Amniotic epithelial cell (primary cell): ENCODE results near the gene ARHGAP15.

ENCODE experiments used
- DNase-seq: peaks from one replicate; pipeline ENCODE4 v3.0.0-alpha.2; 2010; ENCODE audit warnings: low read depth

ARHGAP15 gene

DNA sequence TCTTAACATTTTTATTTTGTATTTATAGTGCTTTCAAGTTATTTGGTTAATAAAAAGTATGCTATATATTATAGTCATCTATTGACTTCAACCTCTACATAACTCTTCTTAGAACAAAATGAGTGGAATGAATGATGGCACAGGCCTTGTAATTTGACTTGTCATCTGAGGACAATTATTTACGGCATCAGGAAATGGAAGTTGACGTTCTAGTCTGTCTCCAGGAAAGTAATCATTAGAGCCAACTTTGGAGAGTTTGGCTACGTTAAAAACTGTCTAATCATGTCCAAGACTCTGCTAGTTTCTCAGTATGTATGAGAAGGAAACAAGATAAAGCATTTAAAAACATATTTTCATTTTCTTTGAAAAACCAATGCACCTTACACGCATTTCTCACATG is 353.6 kb downstream of the ARHGAP15 start:
- no peak for DNase-seq

DNA sequence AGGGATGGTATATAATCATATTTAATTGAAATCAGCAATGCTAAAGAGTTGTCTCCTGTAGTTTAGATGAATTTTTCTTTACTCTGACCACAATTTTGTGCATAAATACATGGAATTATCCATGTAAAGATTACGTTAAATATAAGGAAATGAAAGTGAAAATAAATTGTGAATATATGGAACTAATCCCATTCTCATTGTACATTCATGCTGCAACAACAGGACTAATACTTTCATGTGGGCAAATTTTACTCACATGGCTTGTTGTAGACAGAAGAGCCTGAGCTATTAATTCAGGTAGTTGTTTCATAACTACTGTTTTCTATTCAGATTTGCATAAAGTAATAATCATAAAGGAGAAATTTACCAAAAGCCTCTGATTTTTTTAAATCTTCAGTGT is 357.8 kb downstream of the ARHGAP15 start:
- DNase-seq = no peak

DNA sequence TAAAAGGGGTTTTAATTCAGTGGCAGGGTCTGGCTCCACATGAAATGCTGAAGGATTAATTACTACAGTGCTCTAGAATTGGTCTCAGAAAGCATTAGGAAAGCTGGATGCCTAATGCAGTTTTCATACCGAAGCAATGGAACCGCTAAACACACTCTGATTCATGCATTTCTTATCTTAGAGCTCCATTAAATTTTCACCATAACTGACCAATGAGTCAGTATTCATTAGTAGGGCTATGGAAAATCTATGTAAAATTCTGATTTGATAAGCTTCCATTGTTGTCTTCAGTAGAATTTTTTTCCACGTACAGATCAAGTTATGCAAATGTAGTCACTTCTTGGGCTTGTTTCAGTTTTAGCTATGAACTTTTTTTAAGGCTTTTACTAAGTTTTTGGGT is 359.9 kb downstream of the ARHGAP15 start:
- DNase-seq = peak; percentile 88

DNA sequence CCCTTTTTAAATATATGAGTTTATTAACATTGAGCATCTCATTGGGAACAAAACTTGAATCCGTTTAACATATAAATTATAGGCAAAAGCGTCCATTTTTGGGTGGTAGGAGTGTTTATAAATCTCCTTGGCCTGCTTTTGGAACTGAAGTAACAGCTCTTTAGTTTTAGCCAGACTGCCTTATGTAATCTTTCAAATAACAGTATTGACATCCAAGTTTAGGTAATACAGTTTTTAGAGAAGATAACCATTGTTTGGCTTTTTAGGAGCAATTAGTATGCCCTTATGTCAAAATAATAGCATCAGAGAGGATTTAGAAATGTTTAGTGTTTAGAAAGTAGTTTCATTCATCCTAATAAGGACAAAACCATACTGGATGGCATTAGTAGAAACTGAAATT is 361.9 kb downstream of the ARHGAP15 start:
- DNase-seq = no peak

DNA sequence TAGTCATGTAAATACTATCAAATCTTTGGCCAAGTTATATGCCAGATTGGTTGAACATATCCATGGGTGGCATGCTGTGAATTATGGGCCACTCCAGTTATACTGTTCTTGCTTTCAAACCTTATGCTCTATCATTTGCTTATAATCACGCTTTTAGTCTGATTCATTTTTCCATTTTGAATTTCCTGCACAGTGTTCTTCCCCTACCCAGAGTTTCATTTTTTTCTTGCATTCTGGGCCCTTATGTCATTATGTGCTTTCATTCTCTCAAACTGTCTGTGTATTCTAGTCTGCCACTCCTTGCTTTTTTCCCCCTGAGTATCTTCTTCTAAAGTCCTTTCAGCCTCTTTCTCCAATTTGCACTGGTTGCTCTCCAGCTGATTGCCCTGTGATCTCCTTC is 364.1 kb downstream of the ARHGAP15 start:
- no peak for DNase-seq

DNA sequence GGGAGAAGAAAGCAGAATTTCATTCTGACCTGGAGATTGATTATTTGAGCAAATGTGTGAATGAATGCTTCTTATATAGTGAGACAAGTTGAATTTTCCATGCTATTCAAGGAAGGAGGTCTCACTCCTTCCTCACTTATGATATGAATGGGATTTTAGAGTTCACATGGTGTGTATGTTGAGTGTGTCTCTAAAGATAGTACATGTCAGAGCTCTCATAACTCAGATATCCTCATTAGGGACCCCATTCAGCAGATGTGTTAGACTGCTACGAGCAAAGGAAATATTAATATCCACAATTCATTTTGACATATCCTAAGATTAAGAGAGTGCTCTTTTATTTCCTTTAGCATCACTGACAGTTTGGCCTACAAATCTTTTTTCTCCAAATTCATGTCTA is 368.5 kb downstream of the ARHGAP15 start:
- no peak for DNase-seq

DNA sequence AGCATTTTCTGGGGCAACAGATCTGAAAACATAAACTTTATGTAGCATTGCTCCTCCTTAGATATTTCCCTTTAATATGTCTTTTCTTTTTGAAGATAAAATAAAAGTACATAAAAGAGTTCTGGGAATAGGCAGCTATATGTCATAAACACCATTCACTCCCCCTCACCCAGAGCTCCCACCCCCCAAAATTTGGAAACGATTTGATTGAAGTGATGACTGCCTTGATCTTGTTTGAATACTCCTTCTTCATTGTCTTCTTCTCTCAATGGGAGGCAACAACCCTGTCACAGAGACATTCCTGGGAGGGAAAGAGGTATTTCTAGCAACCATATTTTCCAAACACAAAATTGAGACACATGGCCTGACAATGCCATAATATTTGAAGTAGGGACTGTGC is 369.3 kb downstream of the ARHGAP15 start:
- DNase-seq = no peak

DNA sequence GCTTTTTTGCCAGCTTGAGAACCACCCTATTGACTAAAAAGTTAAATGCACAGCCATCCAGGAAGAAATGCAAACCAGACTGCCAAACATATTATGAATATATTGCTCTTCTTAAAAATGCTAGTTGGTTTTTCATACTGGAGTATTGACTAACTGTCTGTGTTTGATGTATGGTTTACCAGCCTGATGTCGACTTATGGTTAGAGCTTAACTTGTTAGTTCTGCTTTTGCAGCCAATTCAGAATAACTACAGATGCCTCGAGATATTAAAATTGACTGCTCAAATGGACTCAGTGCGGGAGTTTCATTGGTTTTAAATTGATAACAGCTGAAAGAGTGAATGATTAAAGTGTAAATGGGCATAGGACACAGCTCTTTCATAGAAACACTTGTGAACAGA is 369.8 kb downstream of the ARHGAP15 start:
- DNase-seq = no peak

DNA sequence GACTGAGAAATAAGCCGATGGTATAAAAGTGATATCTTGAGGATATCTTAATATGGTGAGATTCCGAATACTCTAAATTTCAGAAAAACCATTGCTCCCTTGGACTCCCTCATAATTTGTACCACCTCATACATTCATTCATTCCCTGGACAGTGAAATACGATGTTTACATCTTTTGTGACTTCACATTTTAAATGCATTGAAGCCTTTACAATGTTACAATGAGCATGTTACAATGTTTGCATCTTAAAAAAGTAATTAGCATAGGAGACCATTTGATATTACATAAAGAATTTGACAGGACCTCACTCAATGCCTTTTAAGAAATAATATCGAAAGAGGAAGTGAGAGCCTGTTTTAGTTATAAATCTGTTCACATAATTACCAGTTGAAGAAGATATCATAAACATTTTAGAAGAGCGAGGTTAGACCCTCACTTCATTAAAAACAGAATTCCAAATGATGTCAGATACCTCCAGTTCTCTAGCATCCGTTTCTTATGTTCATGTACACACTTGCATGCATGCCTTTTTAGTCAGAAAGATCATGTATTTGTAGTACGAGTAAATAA is 372.0 kb downstream of the ARHGAP15 start:
- no peak for DNase-seq

DNA sequence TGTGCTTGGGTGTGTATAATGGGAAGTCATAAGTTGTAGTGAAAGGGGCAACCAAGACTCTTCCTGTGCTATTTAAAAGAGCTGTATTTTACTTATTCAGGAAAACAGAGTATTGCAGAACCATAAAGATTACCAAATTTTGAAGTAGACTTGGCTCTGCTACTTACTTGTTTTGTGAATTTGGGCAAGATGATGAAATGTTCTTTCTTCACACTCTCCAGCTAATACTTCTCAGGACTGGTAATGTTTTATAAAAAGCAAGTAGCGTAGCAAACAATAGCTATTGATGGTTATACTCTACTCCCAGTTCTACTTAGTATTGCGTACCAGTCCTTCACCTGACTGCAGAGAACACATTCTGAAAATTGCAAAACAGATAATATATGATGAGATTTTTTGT is 374.1 kb downstream of the ARHGAP15 start:
- DNase-seq = no peak

DNA sequence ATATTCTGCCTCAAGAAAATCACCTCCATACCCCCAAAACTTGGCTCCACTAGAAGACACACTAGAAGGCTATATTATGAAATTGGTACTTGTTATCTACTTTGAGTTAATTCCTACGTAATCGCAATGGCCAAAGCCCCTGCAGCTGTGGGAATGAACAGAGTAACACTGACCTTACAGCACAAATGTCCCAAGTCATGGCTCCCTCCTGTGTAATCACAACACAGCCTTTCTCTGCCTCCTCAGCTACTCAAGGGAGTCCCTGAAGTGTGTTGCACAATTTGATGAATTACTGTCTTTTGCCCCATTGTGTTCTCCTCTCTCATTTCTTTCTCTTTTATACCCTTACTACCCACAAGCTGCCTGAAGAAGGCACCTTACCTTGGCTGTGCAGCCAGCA is 375.2 kb downstream of the ARHGAP15 start:
- no peak for DNase-seq

DNA sequence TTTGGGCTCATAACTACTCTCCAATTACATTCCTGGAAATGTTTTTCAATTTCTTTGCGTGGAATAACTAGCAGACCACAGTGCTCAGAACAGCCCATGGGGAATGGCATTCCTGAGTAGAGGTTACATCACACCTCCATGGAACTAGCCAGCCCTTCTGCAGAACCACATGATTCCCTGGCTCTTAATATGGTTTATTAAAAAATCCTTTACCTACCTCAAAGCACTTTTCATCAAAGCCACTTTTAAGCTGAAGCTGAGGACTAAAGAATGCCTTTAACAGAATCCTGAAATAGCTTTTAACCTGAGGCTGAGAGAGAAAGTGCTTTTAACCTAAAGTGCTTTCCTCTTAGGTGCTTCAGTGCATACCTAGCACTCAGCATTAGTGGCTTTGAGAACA is 376.3 kb downstream of the ARHGAP15 start:
- peak; percentile 56 for DNase-seq

DNA sequence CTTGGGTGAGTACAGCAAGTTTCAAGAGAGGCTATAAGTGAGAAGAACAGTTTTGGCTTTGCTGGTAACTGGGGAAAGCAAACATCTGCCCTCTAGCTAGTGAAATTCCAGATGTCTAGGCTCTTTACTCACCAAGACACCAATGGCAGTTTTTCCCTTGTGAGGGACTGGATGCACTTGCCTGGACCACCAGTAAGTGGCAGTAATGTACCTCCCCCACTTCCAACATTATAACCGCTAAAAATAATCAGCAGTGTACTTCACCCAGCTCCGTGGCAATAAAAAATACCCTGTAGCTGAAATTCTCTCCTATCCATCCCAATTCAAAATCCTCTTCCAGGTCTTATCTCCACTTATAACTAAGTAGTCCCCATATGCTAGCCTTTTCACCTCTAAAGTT is 383.9 kb downstream of the ARHGAP15 start:
- peak; percentile 64 for DNase-seq

DNA sequence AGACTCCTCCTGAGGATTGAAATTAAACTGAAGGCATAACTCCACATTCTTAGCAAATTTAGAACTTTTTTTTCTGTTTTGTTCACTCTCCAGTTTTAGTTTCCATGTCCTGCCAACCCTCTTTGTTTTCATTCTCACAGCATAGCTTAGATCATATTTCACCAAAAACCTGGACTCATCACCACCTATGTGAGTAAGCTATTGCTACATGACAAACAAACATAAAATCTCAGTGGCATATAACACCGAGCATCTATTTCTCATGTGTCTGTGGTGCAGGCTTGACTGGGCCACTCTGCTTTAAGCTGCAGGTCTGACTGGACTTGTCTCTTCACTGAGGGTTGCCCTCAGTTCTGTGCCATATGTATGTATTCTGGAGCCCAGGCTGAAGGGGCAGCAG is 385.2 kb downstream of the ARHGAP15 start:
- DNase-seq = peak; percentile 13

DNA sequence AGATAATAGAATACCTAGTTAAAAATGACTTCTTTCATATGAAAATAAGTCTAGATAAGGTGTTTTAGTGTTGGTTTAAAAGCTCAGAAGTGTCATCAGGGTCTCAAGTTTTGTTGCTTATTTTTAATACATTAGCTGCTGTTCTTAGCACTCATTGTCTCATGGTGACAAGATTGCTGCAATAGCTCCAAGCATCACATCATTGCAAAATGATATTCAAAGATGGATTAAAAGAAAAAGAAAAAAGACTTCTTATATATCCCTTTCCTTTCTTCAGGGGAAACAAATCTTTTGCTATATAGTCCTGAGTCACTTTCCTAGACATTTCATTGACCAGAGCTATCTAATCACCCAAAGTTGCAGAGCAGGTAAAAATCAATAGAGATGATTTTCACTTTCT is 386.1 kb downstream of the ARHGAP15 start:
- DNase-seq = no peak

DNA sequence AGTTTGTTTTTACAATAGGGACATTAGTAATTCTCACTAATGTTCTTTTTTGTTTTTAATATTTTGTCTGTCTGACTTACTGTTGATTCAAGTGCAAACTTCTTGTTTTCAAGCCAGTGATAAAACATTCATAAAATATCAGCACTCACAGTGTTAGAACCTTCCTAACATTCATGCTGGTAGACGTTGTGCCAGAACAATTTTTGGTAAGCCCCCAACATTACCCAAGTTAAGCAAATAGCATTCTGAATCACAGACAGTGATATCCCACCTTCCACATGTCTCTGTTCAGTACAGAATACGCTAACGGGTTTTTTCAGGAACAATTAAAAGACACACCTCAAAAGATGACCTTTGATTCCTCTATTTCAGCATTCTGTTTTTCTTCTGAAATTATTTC is 390.3 kb downstream of the ARHGAP15 start:
- DNase-seq = no peak

DNA sequence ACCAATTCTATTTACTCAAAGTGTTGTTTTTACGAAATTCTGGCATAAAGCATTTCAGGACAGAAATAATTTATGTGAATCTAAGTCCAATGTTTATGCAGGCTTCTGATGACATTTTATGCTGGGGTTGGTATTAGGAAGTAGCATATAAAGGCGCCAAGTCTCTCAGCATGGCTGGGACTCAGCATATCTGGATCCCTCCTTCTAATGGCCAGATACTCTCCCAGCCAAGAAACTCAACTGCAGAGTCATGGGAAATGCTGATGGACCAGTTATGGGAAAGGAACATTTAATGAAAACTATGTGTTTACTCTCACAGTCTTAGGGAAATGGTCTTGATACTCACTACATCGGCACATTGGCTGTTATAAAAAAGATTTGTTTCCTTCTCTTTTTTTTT is 392.2 kb downstream of the ARHGAP15 start:
- DNase-seq = no peak

DNA sequence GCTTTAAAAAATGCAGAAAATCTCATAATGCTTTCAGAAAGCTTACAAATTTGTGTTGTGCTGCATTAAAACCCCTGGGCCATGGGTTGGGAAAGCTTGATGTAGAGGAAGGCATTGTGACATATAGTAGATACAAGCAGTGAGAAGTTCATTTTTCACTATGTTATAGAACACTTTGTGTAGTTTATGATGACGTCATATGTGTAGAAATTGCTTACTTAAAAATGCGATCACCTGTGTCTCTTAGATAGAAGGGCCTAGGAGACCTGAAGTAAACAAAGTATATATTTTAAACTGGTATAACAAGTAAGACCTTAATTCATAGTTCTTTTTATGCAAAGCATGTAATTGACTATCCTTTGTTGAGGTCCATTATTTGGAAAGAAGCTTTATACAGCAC is 393.5 kb downstream of the ARHGAP15 start:
- no peak for DNase-seq

DNA sequence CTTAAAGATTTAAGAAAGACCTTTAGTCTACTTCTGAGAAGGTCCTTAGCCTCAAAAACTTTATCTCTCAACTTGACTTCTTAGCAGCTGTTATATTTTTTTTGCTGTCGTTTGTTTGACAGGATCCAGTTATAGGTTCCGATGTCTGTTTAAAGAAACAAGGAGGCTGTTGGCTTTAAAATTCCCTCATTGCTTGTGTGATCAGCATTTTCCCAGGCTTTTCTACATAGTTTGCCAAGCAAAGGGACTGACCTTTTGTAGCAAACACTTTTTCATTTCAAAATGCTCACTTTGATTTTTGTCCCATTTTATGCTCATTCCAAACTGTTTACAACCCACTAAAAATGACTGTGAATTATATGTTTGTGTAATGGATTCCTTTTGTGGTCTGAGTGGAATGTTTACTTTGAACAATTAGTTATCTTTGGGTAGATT is 394.9 kb downstream of the ARHGAP15 start:
- peak; percentile 85 for DNase-seq

DNA sequence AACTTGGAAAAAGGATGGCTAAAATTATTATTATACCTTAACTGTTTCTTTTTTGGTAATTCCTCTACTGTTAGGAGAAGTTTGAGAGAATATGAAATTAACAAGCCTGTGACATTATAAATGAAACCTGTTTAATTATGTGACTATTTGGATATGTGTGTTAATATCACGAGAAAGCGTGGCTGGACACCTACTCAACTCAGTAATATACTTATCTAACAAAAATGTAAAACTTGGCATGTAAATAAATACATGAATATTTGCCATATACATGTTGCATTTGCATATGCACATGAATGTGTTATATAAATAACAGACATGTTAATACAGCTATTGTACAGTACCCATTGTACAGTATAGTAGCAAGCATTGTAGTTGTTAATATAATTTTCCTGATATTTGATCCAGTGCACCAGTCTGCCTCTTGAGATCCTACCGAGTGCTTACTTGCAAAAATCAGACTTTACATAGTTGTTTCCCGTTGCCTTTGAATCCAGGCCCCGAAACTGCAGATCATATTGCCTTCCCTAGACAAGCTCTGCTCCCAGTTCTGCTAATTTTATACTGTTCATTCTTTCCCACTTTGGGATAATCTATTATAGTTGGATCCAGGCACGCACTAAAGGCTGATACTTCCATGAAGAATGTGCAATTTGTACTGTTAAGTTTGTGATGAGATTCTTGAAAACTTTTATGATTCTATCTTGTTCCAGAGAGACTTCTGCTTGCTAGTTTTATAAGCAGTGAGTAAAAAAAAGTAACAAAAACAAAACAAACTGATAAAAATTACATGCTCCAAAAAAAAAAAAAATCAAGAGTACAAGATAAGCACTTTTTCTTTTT is 395.6 kb downstream of the ARHGAP15 start:
- DNase-seq = peak; percentile 57

DNA sequence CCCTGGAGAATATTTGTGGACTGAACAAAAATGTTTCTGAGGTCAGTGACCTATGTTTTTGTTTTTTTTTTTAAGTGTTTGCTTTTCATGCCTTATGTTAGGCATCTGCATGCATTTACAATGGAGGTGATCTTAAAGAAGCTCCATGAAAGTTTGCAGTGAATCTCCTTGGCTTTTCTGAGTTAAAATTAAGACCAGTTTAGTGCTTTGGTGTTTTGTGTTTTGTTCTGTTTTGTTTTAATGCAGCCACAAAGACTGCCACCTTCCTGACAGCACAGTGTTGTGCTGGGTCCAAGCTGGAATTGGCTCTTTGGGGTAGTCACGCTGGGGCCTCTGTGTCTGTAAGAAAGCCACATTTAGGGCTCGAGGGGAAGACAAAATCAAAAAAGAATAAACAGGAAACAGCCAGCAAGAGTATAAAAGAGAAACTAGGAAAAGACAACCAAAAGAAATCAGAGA is 396.2 kb downstream of the ARHGAP15 start:
- DNase-seq = no peak

DNA sequence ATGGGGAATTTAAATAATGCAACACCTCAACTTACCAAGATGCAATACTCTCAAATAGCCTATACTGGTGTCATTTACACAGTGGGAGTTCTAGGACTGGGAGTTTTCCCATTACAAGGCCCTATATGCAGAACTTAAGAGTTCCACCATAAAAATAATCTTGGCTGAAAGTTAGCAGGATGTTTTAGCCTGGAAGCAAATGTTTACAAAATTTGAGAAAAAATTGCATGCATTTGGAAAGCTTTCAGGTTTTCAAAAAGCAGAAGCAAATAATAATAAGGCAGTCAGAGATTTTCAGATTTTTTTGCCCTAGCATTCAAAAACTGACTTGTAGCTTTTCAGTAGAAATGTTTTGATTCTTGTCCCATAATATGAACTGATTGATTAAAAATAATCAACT is 397.3 kb downstream of the ARHGAP15 start:
- no peak for DNase-seq

DNA sequence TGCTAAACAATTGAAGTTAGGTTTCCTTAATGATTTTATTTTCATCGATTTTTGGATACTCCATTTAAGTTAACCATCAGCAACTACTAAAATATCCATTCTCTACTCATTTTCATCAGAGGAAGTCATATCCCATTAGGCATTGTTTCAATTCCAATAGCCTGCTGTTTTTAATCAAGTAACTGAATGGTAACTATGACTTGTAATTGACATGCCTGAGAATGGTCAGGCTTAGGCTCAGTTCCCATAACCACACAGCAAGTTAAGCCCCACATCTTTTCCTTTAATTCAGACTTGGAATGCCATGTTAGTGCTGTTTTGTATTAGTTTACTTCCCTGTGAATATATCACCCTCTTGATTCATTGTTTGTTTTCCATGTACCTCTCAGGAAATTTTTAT is 398.8 kb downstream of the ARHGAP15 start:
- DNase-seq = no peak
